Astrocyte of the cerebellum (primary cell): Measurements from ENCODE around the gene DACH1.

Source experiments
- DNase-seq: peaks from one replicate; pipeline ENCODE4 v3.0.0-alpha.2; 2011; ENCODE audit warnings: low read depth
- H3K4me3 ChIP-seq: 2 replicates; pipeline ENCODE4 v1.5.1; 2011; ENCODE audit warnings: mild to moderate bottlenecking, low read depth, low read length, moderate library complexity
- in situ Hi-C: cut with HindIII; loops from 2 replicates; pipeline ENCODE4 v1.10.0; 2017; ENCODE audit warnings: low sequenced_read_pairs
- TF ChIP-seq, protein P1 (sequence below): IDR thresholded peaks from 2 replicates; pipeline ENCODE4 v1.5.1; 2012; ENCODE audit warnings: low read length, low read depth, moderate library complexity, mild to moderate bottlenecking; ENCODE audit errors: missing control alignments

DACH1 gene

DNA sequence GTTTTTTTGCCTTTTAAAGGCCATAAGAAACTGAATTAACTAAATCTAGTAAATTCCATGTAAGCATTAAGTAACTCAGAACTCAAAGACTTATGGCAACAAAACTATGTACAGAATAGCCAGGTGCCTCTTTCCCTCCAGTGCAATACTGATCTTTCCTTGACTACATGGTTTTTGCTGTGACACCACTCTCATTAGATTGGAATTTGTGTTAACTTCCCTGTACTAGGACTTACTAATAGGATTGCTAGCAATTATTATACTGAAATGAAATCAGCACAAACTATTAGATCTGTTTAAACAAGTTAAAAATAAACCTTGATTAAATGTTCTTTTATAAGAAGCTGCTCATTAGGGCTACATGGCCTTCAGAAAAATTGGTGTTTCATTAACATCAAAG lies 96.3 kb downstream of the DACH1 start:
- no peak for DNase-seq
- in situ Hi-C loops, result no loop called here
- TF ChIP-seq, protein P1, sequence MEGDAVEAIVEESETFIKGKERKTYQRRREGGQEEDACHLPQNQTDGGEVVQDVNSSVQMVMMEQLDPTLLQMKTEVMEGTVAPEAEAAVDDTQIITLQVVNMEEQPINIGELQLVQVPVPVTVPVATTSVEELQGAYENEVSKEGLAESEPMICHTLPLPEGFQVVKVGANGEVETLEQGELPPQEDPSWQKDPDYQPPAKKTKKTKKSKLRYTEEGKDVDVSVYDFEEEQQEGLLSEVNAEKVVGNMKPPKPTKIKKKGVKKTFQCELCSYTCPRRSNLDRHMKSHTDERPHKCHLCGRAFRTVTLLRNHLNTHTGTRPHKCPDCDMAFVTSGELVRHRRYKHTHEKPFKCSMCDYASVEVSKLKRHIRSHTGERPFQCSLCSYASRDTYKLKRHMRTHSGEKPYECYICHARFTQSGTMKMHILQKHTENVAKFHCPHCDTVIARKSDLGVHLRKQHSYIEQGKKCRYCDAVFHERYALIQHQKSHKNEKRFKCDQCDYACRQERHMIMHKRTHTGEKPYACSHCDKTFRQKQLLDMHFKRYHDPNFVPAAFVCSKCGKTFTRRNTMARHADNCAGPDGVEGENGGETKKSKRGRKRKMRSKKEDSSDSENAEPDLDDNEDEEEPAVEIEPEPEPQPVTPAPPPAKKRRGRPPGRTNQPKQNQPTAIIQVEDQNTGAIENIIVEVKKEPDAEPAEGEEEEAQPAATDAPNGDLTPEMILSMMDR, result no peak
- no peak overlapping the region for H3K4me3 ChIP-seq

DNA sequence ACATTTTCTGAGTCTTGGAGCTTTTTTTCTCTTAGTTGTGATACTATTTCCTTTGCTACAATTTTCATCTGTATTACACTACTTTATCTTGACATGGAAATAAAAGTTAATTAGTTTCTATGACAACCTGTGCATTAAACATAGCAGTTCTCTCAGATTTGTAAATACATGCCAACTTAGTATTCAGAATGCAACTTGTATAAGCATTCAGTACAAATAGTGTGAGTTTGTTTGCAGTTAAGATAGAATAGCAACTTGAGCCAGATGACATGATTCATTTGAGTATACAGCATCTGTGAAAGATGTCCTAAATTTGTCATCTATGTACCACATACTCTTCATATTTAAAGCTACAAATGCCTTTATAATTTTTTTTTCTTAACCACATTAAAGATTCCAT lies 98.1 kb downstream of the DACH1 start:
- DNase-seq, result no peak
- H3K4me3 ChIP-seq, result no peak overlapping the region
- in situ Hi-C loops, result no loop called here
- TF ChIP-seq, protein P1, result no peak

DNA sequence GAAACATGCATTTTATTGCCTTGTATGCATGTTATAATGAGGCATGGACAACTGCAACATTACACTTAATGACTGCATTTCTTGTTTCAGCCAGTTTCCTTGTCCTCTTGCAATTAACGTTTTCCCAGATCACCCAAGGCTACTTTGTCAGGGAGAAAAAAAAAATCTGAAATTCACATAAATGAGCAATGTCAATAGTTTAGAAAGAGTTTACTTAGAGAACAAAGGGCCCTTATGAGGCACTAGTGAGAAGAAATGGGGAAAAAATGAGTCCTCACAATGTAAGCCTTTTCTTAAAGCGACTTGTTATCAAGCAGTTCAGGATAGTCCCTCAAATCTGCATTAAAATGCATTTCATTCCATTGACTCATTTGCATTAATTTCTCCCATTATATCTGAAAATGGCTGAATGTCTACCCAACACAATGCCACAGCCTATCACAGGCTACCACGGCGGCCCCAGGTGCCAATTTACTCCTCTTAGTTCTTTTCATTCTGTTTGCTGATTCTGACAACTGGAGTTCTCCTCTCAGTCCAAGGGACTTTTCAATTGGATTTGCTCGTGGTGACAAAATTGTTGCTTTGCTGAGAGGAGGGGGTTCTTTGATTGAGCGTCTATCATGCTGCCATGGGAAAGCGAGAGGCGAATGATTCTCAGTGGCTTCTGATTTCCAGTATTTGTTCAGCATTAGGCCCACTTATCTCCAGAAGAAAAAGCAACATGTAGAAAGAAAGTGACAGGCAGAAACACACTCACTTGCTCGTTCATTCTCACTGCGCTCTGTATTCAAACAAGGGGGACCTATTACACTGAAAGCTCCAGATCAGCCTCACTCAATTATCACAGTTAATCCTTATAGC lies 107.1 kb downstream of the DACH1 start:
- in situ Hi-C loops, result no loop called here
- no peak for DNase-seq
- TF ChIP-seq, protein P1, result no peak
- no peak overlapping the region for H3K4me3 ChIP-seq

DNA sequence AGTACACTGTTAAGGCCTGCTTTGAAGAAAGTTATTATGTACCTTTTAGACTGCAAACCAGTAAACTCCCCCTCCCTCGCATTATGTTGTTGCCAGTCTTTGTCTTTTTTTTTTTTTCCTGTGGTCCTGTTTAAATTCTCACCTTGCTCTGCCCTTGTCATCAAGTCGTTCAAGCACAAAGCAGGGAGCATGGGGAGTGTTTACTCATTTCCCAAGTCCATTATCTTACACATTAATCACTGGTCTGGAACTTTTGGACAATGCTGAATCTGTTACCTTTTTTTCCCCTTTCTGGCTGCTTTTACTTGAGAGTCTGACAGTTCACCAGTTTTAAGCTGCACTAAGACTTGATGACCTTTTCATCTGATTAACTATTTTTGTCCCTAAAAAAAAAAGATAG lies 108.2 kb downstream of the DACH1 start:
- in situ Hi-C loops, result no loop called here
- no peak overlapping the region for H3K4me3 ChIP-seq
- TF ChIP-seq, protein P1, result no peak
- no peak for DNase-seq

DNA sequence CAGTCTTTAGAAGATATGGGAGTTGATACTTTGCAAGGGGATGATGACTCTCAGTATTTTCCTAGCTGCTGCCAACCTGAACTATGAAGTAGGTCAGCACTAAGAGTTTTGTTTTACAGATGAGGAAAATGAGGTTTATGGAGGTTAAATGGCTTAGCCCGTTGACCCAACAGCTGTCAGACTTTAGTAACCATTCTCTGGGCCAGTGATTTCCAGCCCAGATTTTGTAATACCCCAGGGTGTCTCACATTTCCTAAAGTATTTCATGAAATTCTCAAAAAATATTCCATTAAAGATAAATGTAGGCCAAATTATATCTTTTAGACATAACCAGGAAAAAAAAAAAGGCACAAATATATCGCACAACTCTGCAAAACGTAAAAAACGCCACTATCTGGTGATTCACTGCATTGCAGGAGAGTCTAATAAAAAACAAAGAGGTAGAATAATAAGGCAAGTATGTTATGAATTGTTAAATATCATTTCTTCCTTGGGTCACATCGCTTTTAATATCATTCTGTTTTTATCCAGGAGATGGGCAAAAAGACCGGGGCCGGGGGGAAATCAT lies 112.5 kb downstream of the DACH1 start:
- in situ Hi-C loops, result no loop called here
- TF ChIP-seq, protein P1, result no peak
- no peak for DNase-seq
- no peak overlapping the region for H3K4me3 ChIP-seq

DNA sequence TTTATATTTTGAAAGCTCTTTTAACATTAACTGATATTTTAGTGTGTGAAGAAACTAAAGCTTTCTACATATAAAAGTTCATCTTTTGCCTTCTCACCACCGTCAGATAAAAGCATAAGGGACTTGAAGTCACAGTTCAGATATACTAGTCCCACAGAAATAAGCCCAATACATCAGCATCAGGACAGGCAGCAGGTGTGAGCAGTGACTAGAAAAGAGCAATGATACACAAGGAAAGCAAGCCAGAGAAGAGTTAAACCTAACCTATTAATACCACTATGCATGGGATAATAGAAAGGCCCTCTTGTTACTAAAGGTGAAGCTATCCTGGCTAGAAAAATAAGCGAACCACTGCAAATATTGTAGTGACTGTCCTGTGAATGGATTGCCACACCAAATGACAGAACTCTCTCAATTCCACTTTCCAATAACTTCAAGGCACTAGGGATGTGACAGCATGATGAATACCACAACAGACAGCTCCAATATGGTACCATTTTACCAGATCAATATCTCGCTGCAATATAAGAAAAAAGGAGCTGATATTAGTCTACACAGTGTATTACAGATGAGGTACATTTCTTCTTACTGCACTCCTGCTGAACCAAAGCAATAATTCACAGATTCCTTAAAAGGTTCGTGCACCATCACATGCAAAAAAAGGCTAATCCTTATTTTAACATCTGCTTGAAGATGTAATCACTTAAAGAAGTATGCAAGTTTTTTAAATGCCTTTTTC lies 114.1 kb downstream of the DACH1 start:
- in situ Hi-C loops, result no loop called here

More for the DNA sequence above, 114.1 kb downstream of the DACH1 start:
- H3K4me3 ChIP-seq, result no peak overlapping the region
- DNase-seq, result no peak
- TF ChIP-seq, protein P1, result no peak
